GM23338 (cell line): ENCODE data around the gene PPP2R2B. TPM values are rescaled to one million over a fixed set of nuclear protein-coding genes. Genes with fewer than 3 reads are reported as not detected.

ENCODE experiments used
- ATAC-seq: fragments of 200-7000 bp; cut with Tn5 transposase; 3 replicates; pipeline ENCODE4 v1.9.1; 2020
- DNase-seq: peaks from one replicate; pipeline ENCODE4 v3.0.0-alpha.2; 2015; ENCODE audit warnings: low spot score
- H2AFZ ChIP-seq: fragments of 200-600 bp; sonication (generic); 2 replicates; pipeline ENCODE4 v1.8.0; 2016; ENCODE audit warnings: antibody characterized with exemption, mild to moderate bottlenecking, moderate library complexity
- H3F3A ChIP-seq: fragments of 200-600 bp; sonication (generic); replicated peaks from 2 replicates; pipeline ENCODE4 v1.8.0; 2017; ENCODE audit warnings: antibody characterized with exemption, mixed run types, low read depth
- H3K27ac ChIP-seq: fragments of 200-600 bp; sonication (generic); 2 replicates; pipeline ENCODE4 v1.6.1; 2016; ENCODE audit warnings: low read depth
- H3K27me3 ChIP-seq: fragments of 200-600 bp; sonication (generic); 2 replicates; pipeline ENCODE4 v1.8.0; 2016; ENCODE audit warnings: mild to moderate bottlenecking, mixed run types, moderate library complexity; ENCODE audit not compliant: insufficient read depth
- H3K36me3 ChIP-seq: fragments of 200-600 bp; sonication (generic); 2 replicates; pipeline ENCODE4 v1.8.0; 2016; ENCODE audit warnings: mild to moderate bottlenecking; ENCODE audit not compliant: insufficient read depth
- H3K4me1 ChIP-seq: fragments of 200-600 bp; sonication (generic); 2 replicates; pipeline ENCODE4 v1.8.0; 2016; ENCODE audit warnings: mild to moderate bottlenecking, moderate library complexity; ENCODE audit not compliant: insufficient read depth
- H3K4me2 ChIP-seq: fragments of 200-600 bp; sonication (generic); 2 replicates; pipeline ENCODE4 v1.7.1; 2017; ENCODE audit warnings: mixed run types
- H3K4me3 ChIP-seq: fragments of 200-600 bp; sonication (generic); 2 replicates; pipeline ENCODE4 v1.6.1; 2016; ENCODE audit warnings: mixed run types
- H3K79me2 ChIP-seq: fragments of 200-600 bp; sonication (generic); replicated peaks from 2 replicates; pipeline ENCODE4 v1.8.0; 2017; ENCODE audit warnings: mild to moderate bottlenecking; ENCODE audit not compliant: insufficient read depth
- H3K9me2 ChIP-seq: fragments of 200-600 bp; sonication (generic); 2 replicates; pipeline ENCODE4 v1.8.0; 2017; ENCODE audit not compliant: insufficient read depth
- H4K20me1 ChIP-seq: fragments of 200-600 bp; sonication (generic); replicated peaks from 2 replicates; pipeline ENCODE4 v1.8.0; 2017; ENCODE audit warnings: mild to moderate bottlenecking; ENCODE audit not compliant: insufficient read depth
- H3K27ac Mint-ChIP-seq: 2 replicates; pipeline ENCODE4 v1.8.0; 2020; ENCODE audit warnings: inconsistent platforms, mild to moderate bottlenecking, moderate library complexity, mixed read lengths
- H3K27me3 Mint-ChIP-seq: 3 replicates; pipeline ENCODE4 v1.8.0; 2022; ENCODE audit warnings: low read depth, mild to moderate bottlenecking, moderate library complexity, mixed read lengths, inconsistent platforms; ENCODE audit not compliant: insufficient read depth, poor library complexity
- H3K36me3 Mint-ChIP-seq: 3 replicates; pipeline ENCODE4 v1.8.0; 2021; ENCODE audit warnings: low read depth, mild to moderate bottlenecking, inconsistent platforms, moderate library complexity, mixed read lengths
- H3K4me1 Mint-ChIP-seq: 3 replicates; pipeline ENCODE4 v1.8.0; 2020; ENCODE audit warnings: mild to moderate bottlenecking, inconsistent platforms, mixed read lengths
- H3K4me3 Mint-ChIP-seq: 3 replicates; pipeline ENCODE4 v1.8.0; 2021; ENCODE audit warnings: moderate library complexity, mild to moderate bottlenecking, inconsistent platforms, mixed read lengths
- H3K9me3 Mint-ChIP-seq: 3 replicates; pipeline ENCODE4 v1.8.0; 2020; ENCODE audit warnings: moderate library complexity, mild to moderate bottlenecking, inconsistent platforms, mixed read lengths
- CREB1 ChIP-seq: fragments of 250-450 bp; sonication (Bioruptor Pico); IDR thresholded peaks from 2 replicates; pipeline ENCODE4 v1.5.0; 2020; ENCODE audit warnings: low read depth, mild to moderate bottlenecking, moderate library complexity
- CTCF ChIP-seq, 2 experiments: fragments of 200-600 bp in 1 of 2; sonication (generic) in 1 of 2; conservative IDR thresholded peaks; 2 replicates each; pipeline versions ENCODE4 v1.5.1 to v1.6.1; 2016 to 2017; ENCODE audit warnings: antibody characterized with exemption in 2 of 2, low read depth in 2 of 2, mild to moderate bottlenecking in 2 of 2, moderate library complexity in 1 of 2
- ETS1 ChIP-seq: IDR thresholded peaks from 2 replicates; pipeline ENCODE4 v1.6.1; 2016; ENCODE audit warnings: antibody characterized with exemption
- EZH2phosphoT487 ChIP-seq: fragments of 200-600 bp; sonication (generic); IDR thresholded peaks from one replicate; pipeline ENCODE4 v1.8.1; 2018; ENCODE audit warnings: antibody characterized with exemption; ENCODE audit not compliant: unreplicated experiment
- JUNB ChIP-seq: IDR thresholded peaks from one replicate; pipeline ENCODE4 v1.6.1; 2016; ENCODE audit warnings: antibody characterized with exemption; ENCODE audit not compliant: unreplicated experiment
- NANOG ChIP-seq: IDR thresholded peaks from 2 replicates; pipeline ENCODE4 v1.6.1; 2016; ENCODE audit warnings: antibody characterized with exemption, borderline replicate concordance
- POLR2AphosphoS5 ChIP-seq: IDR thresholded peaks from 2 replicates; pipeline ENCODE4 v1.6.1; 2016; ENCODE audit warnings: antibody characterized with exemption, low read depth
- REST ChIP-seq: IDR thresholded peaks from one replicate; pipeline ENCODE4 v1.6.1; 2018; ENCODE audit warnings: antibody characterized with exemption; ENCODE audit not compliant: unreplicated experiment
- STAT1 ChIP-seq: IDR thresholded peaks from one replicate; pipeline ENCODE4 v1.6.1; 2016; ENCODE audit warnings: antibody characterized with exemption; ENCODE audit not compliant: unreplicated experiment
- ZNF114 ChIP-seq: fragments of 250-450 bp; sonication (Bioruptor Pico); IDR thresholded peaks from 2 replicates; pipeline ENCODE4 v1.5.0; 2020; ENCODE audit warnings: mild to moderate bottlenecking, moderate library complexity
- polyA plus RNA-seq: library from polyadenylated mRNA; unstranded; fragments of >200 nt; fragmentation: Nextera tagmentation; extraction: Ambion mirVana; gene quantifications from 2 replicates; pipeline ENCODE4 v1.2.1, GENCODE V29; 2016
- total RNA-seq: library from RNA; depleted of rRNA; stranded (reverse); fragments of >200 nt; shearing (Covaris generic); gene quantifications from 2 replicates; pipeline ENCODE4 v1.2.3, GENCODE V29; 2014

Gene PPP2R2B
- total and polyA plus RNA-seq, 2 experiments from 2014 or later = 21.3 to 33.9 TPM

GRCh38 chr5:146890731-146891440 is 12.3 kb upstream of the PPP2R2B start:
- Histone ChIP-seq H3K27me3 (no peaks in the 10 kb centered on the region), H3K79me2 (no peaks in the 10 kb centered on the region), H3K27ac (no peak overlapping the region), H3K4me1 (peaks cover 32% of the 10 kb centered on the region), H3K4me2 (no peak overlapping the region), H4K20me1 (no peaks in the 10 kb centered on the region), H3K36me3 (no peaks in the 10 kb centered on the region), H3K4me3 (no peak overlapping the region), H3F3A (no peaks in the 10 kb centered on the region), H2AFZ (no peak overlapping the region), H3K9me2 (no peaks in the 10 kb centered on the region)
- H3K4me3 Mint-ChIP-seq = no peak overlapping the region
- ATAC-seq (no peak), DNase-seq (no peak)
- peak overlapping the region; percentile 53 for H3K27ac Mint-ChIP-seq
- H3K36me3 Mint-ChIP-seq = no peaks in the 10 kb centered on the region
- H3K27me3 Mint-ChIP-seq = peaks cover 4% of the 10 kb centered on the region
- TF ChIP-seq EZH2phosphoT487 = no peak
- TF ChIP-seq NANOG = no peak
- H3K9me3 Mint-ChIP-seq = no peaks in the 10 kb centered on the region
- H3K4me1 Mint-ChIP-seq = peaks cover 34% of the 10 kb centered on the region

GRCh38 chr5:146890066-146890465 is 11.5 kb upstream of the PPP2R2B start:
- no peaks in the 10 kb centered on the region for H3K9me3 Mint-ChIP-seq
- peak overlapping the region; percentile 53; the same call in 1 of the 2 replicates for H2AFZ ChIP-seq
- no peaks in the 10 kb centered on the region for H4K20me1 ChIP-seq
- H3K9me2 ChIP-seq = no peaks in the 10 kb centered on the region
- peaks cover 4% of the 10 kb centered on the region for H3K27me3 Mint-ChIP-seq
- ATAC-seq (peak; percentile 57; the same call in 2 of the 3 replicates), DNase-seq (no peak)
- H3K79me2 ChIP-seq = no peaks in the 10 kb centered on the region
- H3K27ac ChIP-seq = no peak overlapping the region
- peak overlapping the region; percentile 28; the same call in 1 of the 2 replicates for H3K4me2 ChIP-seq
- H3K4me1 Mint-ChIP-seq = peaks cover 33% of the 10 kb centered on the region
- peaks cover 32% of the 10 kb centered on the region for H3K4me1 ChIP-seq
- H3K4me3 ChIP-seq = no peak overlapping the region
- H3K36me3 ChIP-seq = no peaks in the 10 kb centered on the region
- H3F3A ChIP-seq = no peaks in the 10 kb centered on the region
- no peak overlapping the region for H3K4me3 Mint-ChIP-seq
- H3K36me3 Mint-ChIP-seq = no peaks in the 10 kb centered on the region
- no peak overlapping the region for H3K27ac Mint-ChIP-seq
- no peaks in the 10 kb centered on the region for H3K27me3 ChIP-seq
- TF ChIP-seq ZNF114 (CRISPR knock-in tag) (no peak), JUNB (no peak), STAT1 (no peak), ETS1 (no peak), POLR2AphosphoS5 (no peak), CTCF (conservative IDR thresholded peaks at IDR 0.05; ENCODE audit: low read depth in 2 of 2) (no peak), NANOG (no peak), REST (no peak), CREB1 (CRISPR knock-in tag) (no peak)
